ENCODE measurements around the gene ALLC. TPM values are rescaled to one million over a fixed set of nuclear protein-coding genes. Genes with fewer than 3 reads are reported as not detected.
"Not testable (repeated sequence)": the region's sequence is repeated elsewhere in the genome, so short reads cannot be mapped to it uniquely, and the experiment has no call there.

The ALLC gene
- total RNA-seq: 0.13 TPM in 1 of 2 replicates, not detected in the other

- TF ChIP-seq CTCF (IDR thresholded peaks at IDR 0.05; ENCODE audit: insufficient read depth, low read length, poor library complexity, severe bottlenecking): no peak
- Histone ChIP-seq H3K27me3 (ENCODE audit: control insufficient read depth, insufficient read depth, low read length) (peaks cover 4% of the 10 kb centered on the region), H3K36me3 (ENCODE audit: control insufficient read depth, insufficient read depth, low read length) (no peaks in the 10 kb centered on the region), H3K4me3 (ENCODE audit: low read depth, low read length) (no peak within 1 kb of the TSS)
- no peak for DNase-seq (ENCODE audit: low read depth)
These were observed at the start of gene ALLC for GRCh38 chr2:3657881-3658280. ALLC (plus strand) TSS chr2:3658200; CDS start chr2:3671158, 12,958 bp downstream.

- H3K27me3 ChIP-seq (ENCODE audit: control insufficient read depth, insufficient read depth, low read length): no peaks in the 10 kb centered on the region
- H3K4me3 ChIP-seq (ENCODE audit: low read depth, low read length): no peak overlapping the region
- TF ChIP-seq CTCF (IDR thresholded peaks at IDR 0.05; ENCODE audit: insufficient read depth, low read length, poor library complexity, severe bottlenecking): no peak
- no peaks in the 10 kb centered on the region for H3K36me3 ChIP-seq (ENCODE audit: control insufficient read depth, insufficient read depth, low read length)
- no peak for DNase-seq (ENCODE audit: low read depth)
These were observed 49.4 kb upstream of the ALLC start for GRCh38 chr2:3608373-3609278.

DNA sequence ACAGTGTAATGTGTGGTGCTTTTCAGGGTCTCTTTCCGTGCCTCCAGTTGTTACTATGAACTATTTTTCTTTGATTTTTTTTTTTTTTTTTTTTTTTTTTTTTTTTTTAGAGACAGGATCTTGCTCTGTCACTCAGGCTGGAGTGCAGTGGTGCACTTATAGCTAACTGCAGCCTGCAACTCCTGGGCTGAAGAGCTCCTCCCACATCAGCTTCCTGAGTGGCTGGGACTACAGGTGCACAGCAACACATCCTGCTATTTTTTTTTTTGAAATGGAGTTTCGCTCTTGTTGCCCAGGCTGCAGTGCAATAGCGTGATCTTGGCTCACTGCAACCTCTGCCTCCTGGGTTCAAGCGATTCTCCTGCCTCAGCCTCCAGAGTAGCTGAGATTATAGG lies 48.7 kb upstream of the ALLC start:
- not testable (repeated sequence) for DNase-seq (ENCODE audit: low read depth); H3K4me3 ChIP-seq (ENCODE audit: low read depth, low read length); H3K36me3 ChIP-seq (ENCODE audit: control insufficient read depth, insufficient read depth, low read length); H3K27me3 ChIP-seq (ENCODE audit: control insufficient read depth, insufficient read depth, low read length)

DNA sequence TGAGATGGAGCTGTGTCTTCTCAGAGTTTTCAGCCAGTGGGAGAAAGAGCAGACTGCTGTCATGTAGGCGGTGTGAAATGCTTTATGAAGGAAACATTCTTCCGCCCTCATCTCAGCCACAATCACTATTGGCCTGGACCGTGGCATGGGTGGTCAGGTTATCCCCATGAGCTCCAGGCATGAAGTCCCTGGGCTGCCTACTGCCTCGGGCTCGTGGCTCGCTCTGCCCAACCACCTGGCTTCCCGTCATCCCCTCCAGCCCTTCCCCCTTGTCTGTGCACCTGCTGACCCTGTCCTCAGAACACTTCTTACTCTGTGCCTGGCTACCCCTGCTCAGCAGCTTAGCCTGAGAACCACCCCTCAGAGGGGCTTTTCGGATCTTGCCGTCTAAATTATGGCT lies 47.6 kb upstream of the ALLC start:
- H3K27me3 ChIP-seq (ENCODE audit: control insufficient read depth, insufficient read depth, low read length): no peaks in the 10 kb centered on the region
- TF ChIP-seq CTCF (IDR thresholded peaks at IDR 0.05; ENCODE audit: insufficient read depth, low read length, poor library complexity, severe bottlenecking): no peak
- no peak for DNase-seq (ENCODE audit: low read depth)
- no peak overlapping the region for H3K4me3 ChIP-seq (ENCODE audit: low read depth, low read length)
- H3K36me3 ChIP-seq (ENCODE audit: control insufficient read depth, insufficient read depth, low read length): no peaks in the 10 kb centered on the region

GRCh38 chr2:3610881-3611505 lies 47.0 kb upstream of the ALLC start:
- Histone ChIP-seq H3K27me3 (ENCODE audit: control insufficient read depth, insufficient read depth, low read length) (no peaks in the 10 kb centered on the region), H3K4me3 (ENCODE audit: low read depth, low read length) (no peak overlapping the region), H3K36me3 (ENCODE audit: control insufficient read depth, insufficient read depth, low read length) (no peaks in the 10 kb centered on the region)
- DNase-seq (ENCODE audit: low read depth): no peak
- TF ChIP-seq CTCF (IDR thresholded peaks at IDR 0.05; ENCODE audit: insufficient read depth, low read length, poor library complexity, severe bottlenecking): no peak

GRCh38 chr2:3611589-3611988 lies 46.4 kb upstream of the ALLC start:
- Histone ChIP-seq H3K36me3 (ENCODE audit: control insufficient read depth, insufficient read depth, low read length) (no peaks in the 10 kb centered on the region), H3K4me3 (ENCODE audit: low read depth, low read length) (no peak overlapping the region), H3K27me3 (ENCODE audit: control insufficient read depth, insufficient read depth, low read length) (no peaks in the 10 kb centered on the region)
- no peak for TF ChIP-seq CTCF (IDR thresholded peaks at IDR 0.05; ENCODE audit: insufficient read depth, low read length, poor library complexity, severe bottlenecking)
- no peak for DNase-seq (ENCODE audit: low read depth)

Data from kidney epithelial cell (primary cell).